ENCODE measurements around the gene DLG2.

Gene DLG2

GRCh38 chr11:84824624-84825023 is 802.5 kb downstream of the DLG2 start:
- 96% methylated on average over 2 of the region's 3 CpGs for WGBS
- H3K79me1 ChIP-seq (replicated peaks; ENCODE audit: low read length, poor library complexity, severe bottlenecking) = no peaks in the 10 kb centered on the region
- H3K4me1 ChIP-seq (ENCODE audit: control insufficient read depth, insufficient read depth, low read depth, low read length) = no peaks in the 10 kb centered on the region

GRCh38 chr11:84819537-84819936 is 807.6 kb downstream of the DLG2 start:
- Histone ChIP-seq H2BK120ac (ENCODE audit: low read depth, low read length) (no peak overlapping the region), H3K23ac (ENCODE audit: low read length in 2 of 2) (no peak overlapping the region), H3K14ac (ENCODE audit: low read length in 2 of 2) (no peak overlapping the region), H3K27ac (ENCODE audit: low read length, poor library complexity, severe bottlenecking) (no peak overlapping the region), H3K27me3 (ENCODE audit: control insufficient read depth in 1 of 2, insufficient read depth in 1 of 2, low read length in 2 of 2) (no peaks in the 10 kb centered on the region), H3K4ac (ENCODE audit: low read depth in 1 of 2, low read length in 2 of 2) (no peak overlapping the region), H3K18ac (ENCODE audit: low read depth in 1 of 2, low read length in 2 of 2) (no peak overlapping the region), H3K79me1 (replicated peaks; ENCODE audit: low read length, poor library complexity, severe bottlenecking) (no peaks in the 10 kb centered on the region), H3K36me3 (ENCODE audit: control insufficient read depth in 1 of 2, insufficient read depth in 2 of 2, low read depth in 1 of 2, low read length in 2 of 2) (no peaks in the 10 kb centered on the region), H3K4me3 (ENCODE audit: insufficient read depth in 1 of 2, low read depth in 1 of 2, low read length in 2 of 2) (no peak overlapping the region), H3K4me1 (ENCODE audit: control insufficient read depth, insufficient read depth, low read depth, low read length) (no peaks in the 10 kb centered on the region), H2AFZ (ENCODE audit: low read depth, low read length) (no peak overlapping the region), H2BK12ac (ENCODE audit: low read length in 2 of 2) (no peak overlapping the region), H2BK5ac (ENCODE audit: low read depth, low read length, poor library complexity, severe bottlenecking) (no peak overlapping the region), H2BK15ac (ENCODE audit: low read depth, poor library complexity, severe bottlenecking) (no peak overlapping the region), H3K4me2 (ENCODE audit: low read length, poor library complexity, severe bottlenecking) (no peak overlapping the region), H3K9me3 (ENCODE audit: control insufficient read depth, low read length) (no peaks in the 10 kb centered on the region), H2AK5ac (ENCODE audit: low read length, severe bottlenecking) (no peak overlapping the region), H4K8ac (ENCODE audit: low read length) (no peak overlapping the region), H3K9ac (ENCODE audit: low read length) (no peak overlapping the region), H4K91ac (ENCODE audit: low read length) (no peak overlapping the region)
- 86% methylated on average over 2 of the region's 2 CpGs for WGBS
- DNase-seq = no peak

More at GRCh38 chr11:84824624-84825023, 802.5 kb downstream of the DLG2 start:
- H2AK5ac ChIP-seq (ENCODE audit: low read length, severe bottlenecking) = no peak overlapping the region
- DNase-seq = peak; percentile 4
- H3K4me3 ChIP-seq (ENCODE audit: insufficient read depth in 1 of 2, low read depth in 1 of 2, low read length in 2 of 2) = no peak overlapping the region
- no peak overlapping the region for H3K4me2 ChIP-seq (ENCODE audit: low read length, poor library complexity, severe bottlenecking)
- H2BK120ac ChIP-seq (ENCODE audit: low read depth, low read length) = no peak overlapping the region
- no peaks in the 10 kb centered on the region for H3K36me3 ChIP-seq (ENCODE audit: control insufficient read depth in 1 of 2, insufficient read depth in 2 of 2, low read depth in 1 of 2, low read length in 2 of 2)
- H3K27me3 ChIP-seq (ENCODE audit: control insufficient read depth in 1 of 2, insufficient read depth in 1 of 2, low read length in 2 of 2) = no peaks in the 10 kb centered on the region
- no peak overlapping the region for H2BK15ac ChIP-seq (ENCODE audit: low read depth, poor library complexity, severe bottlenecking)
- no peak overlapping the region for H3K14ac ChIP-seq (ENCODE audit: low read length in 2 of 2)
- no peak overlapping the region for H3K18ac ChIP-seq (ENCODE audit: low read depth in 1 of 2, low read length in 2 of 2)
- H4K8ac ChIP-seq (ENCODE audit: low read length) = no peak overlapping the region
- H3K23ac ChIP-seq (ENCODE audit: low read length in 2 of 2) = no peak overlapping the region
- H4K91ac ChIP-seq (ENCODE audit: low read length) = no peak overlapping the region
- no peak overlapping the region for H2BK12ac ChIP-seq (ENCODE audit: low read length in 2 of 2)
- H2AFZ ChIP-seq (ENCODE audit: low read depth, low read length) = no peak overlapping the region
- H3K4ac ChIP-seq (ENCODE audit: low read depth in 1 of 2, low read length in 2 of 2) = no peak overlapping the region
- no peaks in the 10 kb centered on the region for H3K9me3 ChIP-seq (ENCODE audit: control insufficient read depth, low read length)
- no peak overlapping the region for H3K9ac ChIP-seq (ENCODE audit: low read length)
- H2BK5ac ChIP-seq (ENCODE audit: low read depth, low read length, poor library complexity, severe bottlenecking) = no peak overlapping the region
- no peak overlapping the region for H3K27ac ChIP-seq (ENCODE audit: low read length, poor library complexity, severe bottlenecking)

- no peak overlapping the region for H2BK120ac ChIP-seq (ENCODE audit: low read depth, low read length)
- no peak overlapping the region for H2BK15ac ChIP-seq (ENCODE audit: low read depth, poor library complexity, severe bottlenecking)
- H3K4me3 ChIP-seq (ENCODE audit: insufficient read depth in 1 of 2, low read depth in 1 of 2, low read length in 2 of 2) = no peak overlapping the region
- H3K27ac ChIP-seq (ENCODE audit: low read length, poor library complexity, severe bottlenecking) = no peak overlapping the region
- no peak overlapping the region for H2BK5ac ChIP-seq (ENCODE audit: low read depth, low read length, poor library complexity, severe bottlenecking)
- H3K4me1 ChIP-seq (ENCODE audit: control insufficient read depth, insufficient read depth, low read depth, low read length) = no peaks in the 10 kb centered on the region
- H3K23ac ChIP-seq (ENCODE audit: low read length in 2 of 2) = no peak overlapping the region
- H3K36me3 ChIP-seq (ENCODE audit: control insufficient read depth in 1 of 2, insufficient read depth in 2 of 2, low read depth in 1 of 2, low read length in 2 of 2) = no peaks in the 10 kb centered on the region
- H3K79me1 ChIP-seq (replicated peaks; ENCODE audit: low read length, poor library complexity, severe bottlenecking) = no peaks in the 10 kb centered on the region
- H3K4ac ChIP-seq (ENCODE audit: low read depth in 1 of 2, low read length in 2 of 2) = no peak overlapping the region
- no peak overlapping the region for H3K4me2 ChIP-seq (ENCODE audit: low read length, poor library complexity, severe bottlenecking)
- H3K14ac ChIP-seq (ENCODE audit: low read length in 2 of 2) = no peak overlapping the region
- H4K8ac ChIP-seq (ENCODE audit: low read length) = no peak overlapping the region
- no peaks in the 10 kb centered on the region for H3K9me3 ChIP-seq (ENCODE audit: control insufficient read depth, low read length)
- WGBS = 84% methylated on average over 1 of the region's 1 CpG
- H2AK5ac ChIP-seq (ENCODE audit: low read length, severe bottlenecking) = no peak overlapping the region
- DNase-seq = peak; percentile 2
- H3K27me3 ChIP-seq (ENCODE audit: control insufficient read depth in 1 of 2, insufficient read depth in 1 of 2, low read length in 2 of 2) = no peaks in the 10 kb centered on the region
- no peak overlapping the region for H3K9ac ChIP-seq (ENCODE audit: low read length)
- H3K18ac ChIP-seq (ENCODE audit: low read depth in 1 of 2, low read length in 2 of 2) = no peak overlapping the region
- no peak overlapping the region for H4K91ac ChIP-seq (ENCODE audit: low read length)
- H2AFZ ChIP-seq (ENCODE audit: low read depth, low read length) = no peak overlapping the region
- H2BK12ac ChIP-seq (ENCODE audit: low read length in 2 of 2) = no peak overlapping the region
Measured at GRCh38 chr11:84819128-84819527, 808.0 kb downstream of the DLG2 start.

- Histone ChIP-seq H2AFZ (ENCODE audit: low read depth, low read length) (no peak overlapping the region), H2BK12ac (ENCODE audit: low read length in 2 of 2) (no peak overlapping the region), H3K4me1 (ENCODE audit: control insufficient read depth, insufficient read depth, low read depth, low read length) (no peaks in the 10 kb centered on the region), H3K4me2 (ENCODE audit: low read length, poor library complexity, severe bottlenecking) (no peak overlapping the region), H2BK120ac (ENCODE audit: low read depth, low read length) (no peak overlapping the region), H3K79me1 (replicated peaks; ENCODE audit: low read length, poor library complexity, severe bottlenecking) (no peaks in the 10 kb centered on the region), H2AK5ac (ENCODE audit: low read length, severe bottlenecking) (no peak overlapping the region), H3K27ac (ENCODE audit: low read length, poor library complexity, severe bottlenecking) (no peak overlapping the region), H2BK15ac (ENCODE audit: low read depth, poor library complexity, severe bottlenecking) (no peak overlapping the region), H3K9me3 (ENCODE audit: control insufficient read depth, low read length) (no peaks in the 10 kb centered on the region), H3K27me3 (ENCODE audit: control insufficient read depth in 1 of 2, insufficient read depth in 1 of 2, low read length in 2 of 2) (no peaks in the 10 kb centered on the region), H3K23ac (ENCODE audit: low read length in 2 of 2) (no peak overlapping the region), H2BK5ac (ENCODE audit: low read depth, low read length, poor library complexity, severe bottlenecking) (no peak overlapping the region), H3K4me3 (ENCODE audit: insufficient read depth in 1 of 2, low read depth in 1 of 2, low read length in 2 of 2) (no peak overlapping the region), H3K9ac (ENCODE audit: low read length) (no peak overlapping the region), H4K8ac (ENCODE audit: low read length) (no peak overlapping the region), H3K14ac (ENCODE audit: low read length in 2 of 2) (no peak overlapping the region), H3K18ac (ENCODE audit: low read depth in 1 of 2, low read length in 2 of 2) (no peak overlapping the region), H3K36me3 (ENCODE audit: control insufficient read depth in 1 of 2, insufficient read depth in 2 of 2, low read depth in 1 of 2, low read length in 2 of 2) (no peaks in the 10 kb centered on the region), H4K91ac (ENCODE audit: low read length) (no peak overlapping the region), H3K4ac (ENCODE audit: low read depth in 1 of 2, low read length in 2 of 2) (no peak overlapping the region)
- no peak for DNase-seq
- WGBS = 46% methylated on average over 3 of the region's 3 CpGs
Measured at GRCh38 chr11:84817998-84818397, 809.1 kb downstream of the DLG2 start.

Data from mesenchymal stem cell (in vitro differentiated cells and primary cell).